NCI-H69 (cell line): ENCODE measurements around the gene HNRNPDL.
"Not testable (repeated sequence)": the region's sequence is repeated elsewhere in the genome, so short reads cannot be mapped to it uniquely, and the experiment has no call there.

Source experiments
- DNase-seq: peaks from one replicate; lab custom pipeline; 2025; lab: John Stamatoyannopoulos, UW

Gene HNRNPDL

DNA sequence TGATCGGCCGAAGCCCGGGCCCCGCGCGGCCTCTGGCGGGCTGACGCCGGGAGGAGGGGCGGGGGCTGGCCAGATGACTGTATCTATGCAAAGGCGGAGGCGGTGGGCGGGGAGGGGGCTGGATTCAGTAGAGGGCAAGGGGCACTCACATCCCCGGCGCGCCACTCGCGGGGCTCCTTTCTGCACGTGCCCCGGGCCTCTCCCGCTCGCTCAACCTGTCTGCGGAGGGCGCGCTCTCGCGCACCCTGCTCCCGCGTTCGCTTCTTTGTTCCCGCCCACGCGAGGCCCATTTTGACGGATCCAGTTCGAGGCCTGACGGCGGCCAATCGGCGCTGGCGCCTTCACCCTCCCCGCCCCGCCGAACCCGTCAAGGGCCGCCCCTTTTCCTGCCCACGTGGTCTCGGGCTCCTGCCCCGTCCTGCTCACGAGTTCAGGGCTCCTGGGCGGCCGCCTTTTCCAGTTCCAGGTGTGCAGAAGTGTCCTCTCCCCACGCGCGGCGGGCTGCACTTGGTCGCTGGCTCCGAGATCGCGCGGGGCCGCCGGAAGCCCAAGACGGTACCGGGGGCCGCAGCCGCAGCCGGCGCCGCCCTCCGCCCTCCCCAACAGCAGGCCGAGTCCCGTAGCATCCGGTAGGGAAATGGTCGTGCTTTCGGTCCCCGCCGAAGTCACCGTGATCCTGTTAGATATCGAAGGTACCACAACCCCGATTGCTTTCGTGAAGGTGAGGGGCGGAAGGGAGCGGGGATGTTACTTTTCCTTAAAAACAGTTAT lies at the start of gene HNRNPDL, which contains the start of gene ENOPH1:
Gene HNRNPDL (minus strand): TSS at position 270 of the 771 bp plus-strand sequence. CDS start 772 bp downstream, outside the sequence.
Gene ENOPH1 (plus strand): TSS at position 398 of the 771 bp plus-strand sequence. CDS start 240 bp downstream, at position 638.
- peak; percentile 96 for DNase-seq

DNA sequence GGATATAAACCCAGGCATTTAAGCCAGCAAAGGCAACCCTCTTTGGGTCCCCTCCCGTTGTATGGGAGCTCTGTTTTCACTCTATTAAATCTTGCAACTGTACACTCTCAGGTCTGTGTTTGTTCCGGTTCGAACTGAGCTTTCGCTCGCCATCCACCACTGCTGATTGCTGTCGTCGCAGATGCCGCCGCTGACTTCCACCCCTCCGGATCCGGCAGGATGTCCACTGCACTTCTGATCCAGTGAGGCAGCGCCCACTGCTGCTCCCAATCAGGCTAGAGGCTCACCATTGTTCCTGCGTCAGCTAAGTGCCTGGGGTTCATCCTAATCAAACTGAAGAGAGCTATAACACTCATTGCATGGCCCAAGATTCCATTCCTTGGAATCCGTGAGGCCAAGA lies 49.3 kb upstream of the HNRNPDL start:
- DNase-seq, result no peak

DNA sequence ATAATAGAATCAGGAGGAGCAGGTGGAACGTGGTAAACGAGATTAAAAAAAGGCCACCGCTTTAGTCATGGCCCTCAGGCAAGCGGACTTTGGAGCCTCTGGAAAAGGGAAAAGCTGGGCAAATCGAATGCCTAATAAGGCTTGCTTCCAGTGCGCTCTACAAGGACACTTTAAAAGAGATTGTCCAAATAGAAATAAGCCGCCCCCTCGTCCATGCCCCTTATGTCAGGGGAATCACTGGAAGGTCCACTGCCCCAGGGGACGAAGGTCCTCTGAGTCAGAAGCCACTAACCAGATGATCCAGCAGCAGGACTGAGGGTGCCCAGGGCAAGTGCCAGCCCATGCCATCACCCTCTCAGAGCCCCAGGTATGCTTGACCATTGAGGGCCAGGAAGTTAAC lies 47.2 kb upstream of the HNRNPDL start:
- DNase-seq, result not testable (repeated sequence)

DNA sequence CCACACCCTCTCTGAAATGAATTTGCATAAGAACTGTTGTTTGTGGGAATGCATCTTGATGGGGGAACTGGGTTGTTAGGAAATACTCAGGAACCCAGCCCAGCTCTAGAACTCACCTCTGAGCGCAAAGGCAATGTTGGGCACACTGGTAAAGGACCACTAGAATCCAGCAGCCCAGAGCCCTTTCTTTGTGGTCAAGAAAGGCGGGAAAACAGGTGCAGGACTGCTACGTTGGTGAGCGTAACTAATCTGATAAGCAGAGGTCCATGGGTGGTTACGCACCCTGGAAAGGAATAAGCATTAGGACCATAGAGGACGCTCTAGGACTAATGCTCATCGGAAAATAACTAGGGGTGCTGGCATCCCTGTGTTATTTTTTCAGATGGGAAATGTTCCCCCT lies 45.7 kb upstream of the HNRNPDL start:
- not testable (repeated sequence) for DNase-seq

DNA sequence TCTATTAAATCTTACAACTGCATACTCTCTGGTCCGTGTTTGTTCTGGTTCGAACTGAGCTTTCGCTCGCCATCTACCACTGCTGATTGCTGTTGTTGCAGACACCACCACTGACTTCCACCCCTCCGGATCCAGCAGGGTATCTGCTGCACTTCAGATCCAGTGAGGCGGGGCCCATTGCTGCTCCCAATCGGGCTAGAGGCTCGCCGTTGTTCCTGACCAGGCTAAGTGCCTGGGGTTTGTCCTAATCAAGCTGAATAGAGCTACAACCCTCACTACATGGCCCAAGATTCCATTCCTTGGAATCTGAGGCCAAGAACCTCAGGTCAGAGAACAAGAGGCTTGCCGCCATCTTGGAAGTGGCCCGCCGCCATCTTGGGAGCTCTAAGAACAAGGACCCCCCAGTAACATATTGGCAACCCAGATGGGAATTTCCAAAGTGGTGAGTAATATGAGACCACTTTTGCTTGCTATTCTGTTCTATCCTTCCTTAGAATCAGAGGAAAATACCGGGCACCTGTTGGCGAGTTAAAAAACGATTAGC lies 43.4 kb upstream of the HNRNPDL start:
- DNase-seq, result no peak

DNA sequence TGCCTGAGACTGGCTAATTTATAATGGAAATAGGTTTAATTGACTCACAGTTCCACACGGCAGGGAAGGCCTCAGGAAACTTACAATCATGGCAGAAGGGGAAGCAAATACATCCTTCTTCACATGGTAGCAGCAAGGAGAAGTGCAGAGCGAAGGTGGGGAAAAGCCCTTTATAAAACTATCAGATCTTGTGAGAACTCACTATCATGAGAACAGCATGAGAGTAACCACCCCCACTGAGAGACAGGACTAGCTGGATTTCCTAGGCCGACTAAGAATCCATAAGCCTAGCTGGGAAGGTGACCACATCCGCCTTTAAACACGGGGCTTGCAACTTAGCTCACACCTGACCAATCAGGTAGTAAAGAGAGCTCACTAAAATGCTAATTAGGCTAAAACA lies 42.8 kb upstream of the HNRNPDL start:
- DNase-seq, result not testable (repeated sequence)

DNA sequence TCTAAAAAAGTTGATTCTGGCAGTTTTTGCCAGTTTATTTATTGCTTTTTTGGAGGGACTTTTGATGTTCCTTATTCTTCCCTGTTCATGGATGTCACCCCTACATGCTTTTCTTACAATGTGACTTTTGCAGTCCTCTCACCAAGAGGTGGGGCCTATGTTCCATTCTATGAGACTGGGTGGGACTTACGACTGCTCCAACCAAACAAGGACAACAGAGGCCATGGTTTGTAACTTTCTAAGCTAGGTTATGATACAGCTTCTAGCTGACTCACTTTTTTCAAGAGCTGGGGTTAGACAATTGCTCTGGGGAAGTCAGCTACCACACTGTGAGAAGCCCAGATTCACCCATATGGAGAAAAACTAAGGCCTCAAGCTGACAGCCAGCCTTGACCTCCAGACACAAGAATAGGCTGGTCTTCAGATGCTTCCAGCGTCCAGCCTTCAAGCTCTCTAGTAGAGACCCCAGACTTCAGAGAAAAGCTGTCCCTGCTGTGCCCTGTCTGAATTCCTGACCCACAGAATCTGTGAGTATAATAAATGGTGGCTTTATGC lies 39.6 kb upstream of the HNRNPDL start:
- peak; percentile 20 for DNase-seq

DNA sequence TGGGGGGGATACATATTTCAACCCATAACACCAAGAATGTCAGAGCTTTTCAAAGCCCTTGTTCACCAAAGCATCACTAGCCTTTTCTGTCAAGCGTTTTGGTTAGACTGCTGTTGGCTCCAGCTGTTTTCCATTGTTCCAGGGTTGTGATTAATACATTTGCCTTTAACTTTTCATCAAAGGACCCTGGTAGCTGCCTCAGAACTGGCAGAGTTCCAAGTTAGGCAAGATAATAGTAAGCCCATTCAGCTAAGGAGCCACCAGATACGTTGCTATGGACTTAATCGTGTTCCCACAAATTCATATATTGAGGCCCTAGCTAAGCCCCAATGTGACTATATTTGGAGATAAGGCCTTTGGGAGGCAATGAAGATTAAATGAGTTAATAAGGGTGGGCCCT lies 37.2 kb upstream of the HNRNPDL start:
- peak; percentile 66 for DNase-seq

DNA sequence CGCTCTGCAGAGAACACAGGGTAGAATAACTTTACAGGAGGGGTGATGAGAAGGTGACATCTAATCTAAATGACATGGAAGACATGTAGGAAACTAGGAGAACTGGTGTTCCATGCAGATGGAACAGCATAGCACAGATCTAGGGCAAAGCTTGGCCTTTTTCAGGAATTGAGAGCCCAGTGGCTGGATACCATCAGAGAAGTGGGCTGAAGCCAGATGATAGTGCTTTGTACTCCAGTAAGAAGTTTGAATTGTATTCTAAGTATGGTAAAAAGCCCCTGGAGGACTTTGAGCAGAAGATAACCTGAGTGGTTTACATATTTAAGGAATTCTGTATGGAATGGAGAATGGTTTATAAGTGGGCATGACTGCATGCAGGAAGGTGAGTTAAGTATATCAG lies 33.0 kb upstream of the HNRNPDL start:
- DNase-seq, result no peak

DNA sequence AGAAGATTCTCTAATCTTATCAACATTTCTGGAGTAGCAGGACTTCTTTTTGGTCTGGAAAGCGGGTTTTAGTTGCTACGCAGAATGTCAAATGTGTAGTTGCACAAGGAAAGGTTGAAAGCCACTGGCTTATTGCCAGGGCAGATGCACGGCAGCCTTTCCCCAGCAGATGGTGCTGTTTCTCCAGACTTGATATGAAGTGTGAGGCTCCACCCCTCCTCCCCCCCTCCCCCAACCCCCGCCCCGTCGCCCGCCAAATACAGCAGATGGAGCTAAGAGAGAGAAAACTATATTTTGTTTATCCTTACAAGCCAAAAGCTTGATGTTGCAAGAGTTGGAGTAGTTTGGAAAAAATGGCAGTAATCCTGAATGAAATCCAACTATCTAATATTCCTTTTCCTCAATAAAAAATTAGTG lies 32.2 kb upstream of the HNRNPDL start:
- peak; percentile 76 for DNase-seq

DNA sequence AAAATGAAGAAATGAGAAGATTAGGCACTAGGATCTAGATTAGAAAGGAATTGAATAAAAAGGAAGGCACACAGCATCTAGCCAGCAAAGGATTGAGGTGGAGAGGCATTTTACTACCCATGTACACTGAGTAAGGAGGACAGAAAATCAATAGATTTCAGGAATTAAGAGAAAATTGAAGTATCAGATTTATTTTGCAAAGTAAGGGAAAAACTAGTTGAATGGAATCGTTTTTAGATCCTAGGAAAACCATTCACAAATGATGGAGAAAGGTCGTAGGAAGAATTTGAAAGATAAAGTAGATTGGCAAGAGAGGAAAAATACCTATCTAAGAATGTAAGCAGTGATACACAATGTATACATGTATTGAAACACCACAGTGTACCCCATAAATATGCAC lies 31.4 kb upstream of the HNRNPDL start:
- no peak for DNase-seq

DNA sequence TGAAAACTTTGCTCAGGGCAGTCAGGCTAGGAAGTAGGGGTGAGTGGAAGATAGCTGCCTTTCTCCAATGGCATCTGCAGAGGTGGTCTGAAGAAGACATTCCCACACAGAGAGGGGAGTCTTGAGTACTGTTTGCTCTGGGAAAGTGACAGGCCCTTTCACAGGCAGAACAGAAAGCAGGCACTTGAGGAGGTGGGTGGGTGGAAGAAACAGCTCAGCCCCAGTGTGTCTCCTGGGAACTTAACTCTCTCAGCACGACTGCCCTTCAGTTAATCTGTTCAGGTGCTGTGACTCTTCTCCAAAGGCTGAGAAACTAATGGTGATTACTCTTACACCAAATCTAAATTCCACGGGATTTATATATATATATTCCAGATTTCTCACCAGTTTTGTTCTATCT lies 28.5 kb upstream of the HNRNPDL start:
- DNase-seq, result no peak

DNA sequence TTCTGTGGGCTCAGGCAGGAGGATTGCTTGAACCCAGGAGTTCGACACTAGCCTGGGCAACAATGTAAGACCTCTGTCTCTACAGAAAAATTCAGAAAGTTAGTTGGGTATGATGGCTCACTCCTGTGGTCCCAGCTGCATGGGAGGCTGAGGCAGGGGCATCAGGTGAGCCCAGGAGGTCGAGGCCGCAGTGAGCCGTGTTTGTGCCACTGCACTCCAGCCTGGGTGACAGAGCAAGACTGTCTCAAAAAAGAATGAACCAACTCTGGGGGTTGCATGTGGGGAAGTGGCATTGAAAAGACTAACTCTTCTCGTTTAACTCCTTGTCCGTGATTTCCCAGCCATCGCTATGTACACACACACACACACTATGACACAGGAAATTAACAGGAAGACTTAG lies 27.0 kb upstream of the HNRNPDL start:
- no peak for DNase-seq

DNA sequence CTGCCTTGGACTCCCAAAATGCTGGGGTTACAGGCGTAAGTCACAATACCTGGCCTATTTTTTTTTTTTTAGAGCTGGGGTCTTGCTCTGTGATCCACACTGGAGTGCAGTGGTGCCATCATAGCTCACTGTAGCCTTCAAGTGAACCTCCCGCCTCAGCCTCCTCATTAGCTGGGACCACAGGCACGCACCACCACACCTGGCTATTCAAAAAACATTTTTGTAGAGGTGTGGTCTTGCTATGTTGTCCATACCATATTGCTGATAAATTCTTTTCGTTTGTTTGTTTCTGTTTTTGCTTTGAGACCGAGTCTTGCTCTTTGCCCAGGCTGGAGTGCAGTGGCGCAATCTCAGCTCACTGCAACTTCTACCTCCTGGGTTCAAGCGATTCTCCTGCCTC lies 21.8 kb upstream of the HNRNPDL start:
- DNase-seq, result no peak

DNA sequence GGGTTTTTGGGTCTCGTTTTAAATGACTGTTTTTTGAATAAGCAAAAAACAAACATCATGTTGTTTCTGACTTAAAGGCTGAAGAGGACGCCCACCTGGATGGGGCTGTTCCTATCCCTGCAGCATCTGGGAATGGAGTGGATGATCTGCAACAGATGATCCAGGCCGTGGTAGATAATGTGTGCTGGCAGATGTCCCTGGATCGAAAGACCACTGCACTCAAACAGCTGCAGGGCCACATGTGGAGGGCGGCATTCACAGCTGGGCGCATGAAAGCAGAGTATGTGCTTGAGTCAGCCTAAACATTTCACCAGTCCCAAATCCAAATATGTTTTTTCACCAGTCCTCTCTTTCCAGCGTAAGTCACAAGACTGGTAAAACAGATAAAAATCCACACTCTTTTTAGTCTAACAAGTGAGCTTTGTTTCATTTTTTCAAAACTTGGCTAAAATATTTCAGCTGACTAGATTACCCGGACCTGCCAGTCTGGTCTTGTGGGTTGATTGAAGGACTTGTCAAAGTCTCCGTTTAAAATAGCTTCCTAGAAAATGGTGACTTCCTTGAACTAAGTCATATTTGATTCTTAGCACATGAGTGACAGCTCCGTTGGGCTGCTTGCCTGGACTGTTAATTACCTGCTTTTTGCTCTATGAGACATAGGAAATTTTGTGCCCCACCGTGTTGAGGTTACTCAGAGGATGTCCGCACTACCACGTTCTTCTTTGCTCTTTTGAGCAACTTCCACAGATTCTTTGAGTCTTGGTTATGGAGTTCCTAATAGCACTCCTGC lies 20.9 kb upstream of the HNRNPDL start:
- no peak for DNase-seq

DNA sequence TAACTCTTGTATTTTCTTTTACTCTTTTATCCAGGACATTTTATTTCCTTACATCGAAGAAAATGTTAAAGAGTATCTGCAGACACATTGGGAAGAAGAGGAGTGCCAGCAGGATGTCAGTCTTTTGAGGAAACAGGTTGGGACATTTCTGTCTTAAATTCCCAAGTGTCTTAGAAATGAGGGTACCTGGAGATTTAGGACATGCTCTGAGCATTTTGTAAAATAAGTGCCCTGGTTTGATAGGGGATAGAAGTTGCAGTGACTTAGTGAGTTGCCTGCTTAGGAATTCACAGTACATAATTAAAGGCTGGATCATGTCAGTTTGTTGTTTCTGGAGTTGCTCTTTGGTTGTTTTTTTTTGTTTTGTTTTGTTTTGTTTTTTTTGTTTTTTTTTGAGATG lies 17.6 kb upstream of the HNRNPDL start:
- no peak for DNase-seq

DNA sequence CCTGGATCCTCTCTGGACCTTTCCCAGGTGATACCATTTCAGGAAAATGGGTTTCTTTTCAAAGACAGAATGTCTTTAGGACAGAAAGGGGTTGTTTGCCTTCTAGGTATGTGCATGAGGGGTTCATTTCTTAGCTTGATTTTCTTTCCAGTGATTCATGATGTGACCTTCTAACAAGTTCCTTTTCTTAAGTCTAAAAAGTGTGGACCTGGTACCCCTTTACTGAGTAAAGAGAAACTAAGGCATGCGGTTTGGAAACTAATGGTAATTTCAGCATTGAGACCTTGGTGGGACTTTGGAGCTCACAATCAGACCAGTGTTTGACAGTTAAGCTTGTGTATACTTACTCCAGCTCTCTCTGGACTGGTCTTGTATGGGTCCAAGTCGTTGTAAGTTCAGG lies 8.8 kb upstream of the HNRNPDL start:
- no peak for DNase-seq

DNA sequence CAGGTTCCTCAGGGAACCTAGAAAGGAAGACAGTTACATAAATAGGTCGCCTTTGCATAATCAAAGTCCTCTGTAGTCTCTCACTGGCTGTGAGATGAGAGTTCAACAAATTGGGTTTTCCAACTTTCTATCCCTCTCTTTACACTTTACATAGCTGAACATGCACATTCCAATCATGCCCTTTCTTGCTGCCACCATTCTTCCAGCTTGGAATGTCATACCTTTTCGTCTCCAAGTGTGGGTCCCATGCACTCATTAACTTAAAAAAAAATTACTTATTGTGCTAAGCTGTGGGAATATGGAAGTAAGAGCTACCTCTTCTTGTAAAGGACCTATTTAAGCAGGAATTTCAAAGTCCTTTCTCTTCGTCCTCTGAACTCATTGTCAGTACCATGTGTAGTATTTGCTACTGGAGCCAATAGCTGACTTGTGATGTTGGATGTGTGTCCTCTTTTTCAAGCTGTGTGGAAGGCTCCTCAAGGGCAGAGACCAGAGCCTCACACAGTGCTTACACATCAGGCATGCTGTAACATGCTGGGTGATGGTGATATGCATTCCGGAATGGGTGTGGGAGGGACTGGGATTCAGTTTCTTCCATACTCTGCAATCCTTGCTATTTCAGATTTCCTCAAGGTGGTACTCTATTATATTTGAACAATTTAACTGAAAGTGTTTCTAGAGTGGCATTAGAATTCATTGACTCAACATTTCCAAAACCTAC lies 7.2 kb upstream of the HNRNPDL start:
- DNase-seq, result peak; percentile 14

DNA sequence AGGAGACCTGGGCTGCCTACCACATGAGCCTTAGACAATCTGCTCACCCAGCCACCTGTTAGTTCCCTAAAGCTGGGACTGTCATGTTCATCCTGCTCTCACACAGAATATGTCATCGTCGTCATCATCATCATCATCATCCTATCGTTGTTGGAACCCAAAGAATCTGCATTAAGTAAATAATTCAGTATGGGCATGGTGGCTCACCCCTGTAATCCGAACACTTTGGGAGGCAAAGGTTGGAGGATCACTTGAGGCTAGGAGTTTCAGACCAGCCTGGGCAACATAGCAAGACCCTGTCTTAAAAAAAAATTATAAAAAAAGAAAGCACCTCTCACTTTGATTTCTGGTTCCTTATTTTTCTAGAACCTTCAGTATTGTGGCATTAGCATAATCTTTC lies 6.5 kb upstream of the HNRNPDL start:
- DNase-seq, result no peak

DNA sequence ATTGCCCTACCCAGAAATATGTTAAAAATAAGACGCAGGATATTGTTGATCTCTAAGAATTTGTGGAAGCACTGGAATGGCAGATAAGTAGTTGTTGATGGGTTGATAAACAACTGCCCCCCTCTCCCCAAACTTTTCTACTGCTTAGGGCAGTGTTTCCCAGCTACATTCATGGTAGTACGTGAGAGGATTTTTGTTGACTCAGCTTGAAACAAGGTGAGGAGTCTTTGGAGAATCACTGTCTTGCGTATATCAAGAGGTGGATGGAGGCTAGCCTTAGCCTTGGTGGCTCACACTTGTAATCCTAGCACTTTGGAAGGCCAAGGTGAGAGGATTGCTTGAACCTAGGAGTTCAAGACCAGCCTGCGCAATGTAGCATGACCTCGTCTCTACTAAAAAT lies 5.9 kb upstream of the HNRNPDL start:
- no peak for DNase-seq

DNA sequence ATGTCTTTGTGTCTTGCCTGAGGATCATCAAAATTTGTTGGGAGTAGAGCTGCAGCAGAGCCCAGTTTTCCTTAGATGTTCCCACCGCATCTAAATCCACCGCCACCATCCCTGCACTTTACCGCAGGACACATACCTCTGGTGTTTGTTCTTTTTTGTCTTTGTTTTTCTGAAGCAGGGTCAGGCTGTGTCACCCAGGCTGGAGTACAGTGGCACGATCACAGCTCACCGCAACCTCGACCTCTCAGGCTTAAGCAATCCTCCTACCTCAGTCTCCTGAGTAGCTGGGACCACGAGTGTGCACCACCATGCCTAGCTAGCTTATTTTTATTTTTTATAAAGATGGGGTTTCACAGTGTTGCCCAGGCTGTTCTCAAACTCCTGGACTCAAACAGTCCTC lies 4.7 kb upstream of the HNRNPDL start:
- no peak for DNase-seq

DNA sequence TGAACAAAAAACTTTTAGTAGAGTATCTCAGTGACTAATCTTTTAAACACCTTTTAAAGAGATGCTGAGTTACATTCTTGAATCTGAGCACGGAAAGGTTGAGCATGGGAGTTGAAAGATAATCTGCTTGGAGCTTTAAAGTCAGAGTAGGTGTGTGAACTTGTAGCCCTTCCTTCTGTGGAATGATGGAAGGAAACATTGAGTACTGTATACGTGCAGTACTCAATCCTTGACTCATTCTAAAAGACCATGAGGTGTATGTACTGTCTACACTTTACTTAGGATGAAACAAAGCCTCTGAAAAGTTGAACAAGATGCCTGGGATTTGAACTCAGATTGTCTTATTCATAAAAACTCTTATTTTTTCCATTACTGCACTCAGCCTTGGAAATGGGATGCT lies 3.5 kb upstream of the HNRNPDL start:
- DNase-seq, result no peak
